ENCODE data around the gene AGFG1. TPM values are rescaled to one million over a fixed set of nuclear protein-coding genes. Genes with fewer than 3 reads are reported as not detected.

The AGFG1 gene
- total RNA-seq, 4 donors from 2014 or later, result 42.1 to 83.1 (median 53.5) TPM

DNA sequence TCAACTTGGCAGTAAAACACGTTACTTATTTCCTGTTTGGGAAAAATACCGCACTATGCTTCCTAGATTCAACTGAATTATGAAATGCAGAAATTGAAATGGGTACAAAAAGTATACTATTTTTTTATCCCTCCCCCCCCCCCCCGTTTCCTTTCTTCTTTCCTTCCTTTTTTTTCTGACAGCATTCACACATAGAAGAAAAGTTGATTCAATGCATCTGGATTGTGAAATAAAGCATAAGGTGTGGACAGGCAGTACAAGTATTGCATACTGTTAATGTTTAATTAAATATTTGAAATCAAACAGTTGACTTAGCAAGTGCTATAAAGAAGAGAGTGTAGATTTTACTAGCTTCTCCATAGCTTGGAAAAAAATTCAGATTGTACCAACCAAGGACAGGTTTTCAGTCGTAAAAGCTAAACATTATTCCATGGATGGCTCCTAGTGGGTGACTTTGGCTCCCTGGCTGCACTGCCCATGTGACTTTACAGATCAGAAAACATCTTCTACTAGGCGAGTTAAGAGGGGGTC, 21.6 kb upstream of the AGFG1 start:
- Histone ChIP-seq H3K4me3 (no peak overlapping the region), H3K4me1 (peaks cover 0 to 6% (median 0%) of the 10 kb centered on the region in 4 donors), H3K27me3 (no peaks in the 10 kb centered on the region), H3K36me3 (no peaks in the 10 kb centered on the region), H3K27ac (peak overlapping the region in 2 of 4 donors; percentile 17 to 26), H3K9me3 (no peaks in the 10 kb centered on the region)
- TF ChIP-seq, protein P1, sequence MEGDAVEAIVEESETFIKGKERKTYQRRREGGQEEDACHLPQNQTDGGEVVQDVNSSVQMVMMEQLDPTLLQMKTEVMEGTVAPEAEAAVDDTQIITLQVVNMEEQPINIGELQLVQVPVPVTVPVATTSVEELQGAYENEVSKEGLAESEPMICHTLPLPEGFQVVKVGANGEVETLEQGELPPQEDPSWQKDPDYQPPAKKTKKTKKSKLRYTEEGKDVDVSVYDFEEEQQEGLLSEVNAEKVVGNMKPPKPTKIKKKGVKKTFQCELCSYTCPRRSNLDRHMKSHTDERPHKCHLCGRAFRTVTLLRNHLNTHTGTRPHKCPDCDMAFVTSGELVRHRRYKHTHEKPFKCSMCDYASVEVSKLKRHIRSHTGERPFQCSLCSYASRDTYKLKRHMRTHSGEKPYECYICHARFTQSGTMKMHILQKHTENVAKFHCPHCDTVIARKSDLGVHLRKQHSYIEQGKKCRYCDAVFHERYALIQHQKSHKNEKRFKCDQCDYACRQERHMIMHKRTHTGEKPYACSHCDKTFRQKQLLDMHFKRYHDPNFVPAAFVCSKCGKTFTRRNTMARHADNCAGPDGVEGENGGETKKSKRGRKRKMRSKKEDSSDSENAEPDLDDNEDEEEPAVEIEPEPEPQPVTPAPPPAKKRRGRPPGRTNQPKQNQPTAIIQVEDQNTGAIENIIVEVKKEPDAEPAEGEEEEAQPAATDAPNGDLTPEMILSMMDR (IDR thresholded peaks at IDR 0.05), result no peak
- TF ChIP-seq EP300 (IDR thresholded peaks at IDR 0.05), result peak in 1 of 2 donors; percentile 32
- no peak for TF ChIP-seq POLR2A (IDR thresholded peaks at IDR 0.05)
- WGBS, 2 donors, result 48 to 57% methylated on average over 5 of the region's 5 CpGs
- no peak for DNase-seq (ENCODE audit: low spot score in 2 of 2)

DNA sequence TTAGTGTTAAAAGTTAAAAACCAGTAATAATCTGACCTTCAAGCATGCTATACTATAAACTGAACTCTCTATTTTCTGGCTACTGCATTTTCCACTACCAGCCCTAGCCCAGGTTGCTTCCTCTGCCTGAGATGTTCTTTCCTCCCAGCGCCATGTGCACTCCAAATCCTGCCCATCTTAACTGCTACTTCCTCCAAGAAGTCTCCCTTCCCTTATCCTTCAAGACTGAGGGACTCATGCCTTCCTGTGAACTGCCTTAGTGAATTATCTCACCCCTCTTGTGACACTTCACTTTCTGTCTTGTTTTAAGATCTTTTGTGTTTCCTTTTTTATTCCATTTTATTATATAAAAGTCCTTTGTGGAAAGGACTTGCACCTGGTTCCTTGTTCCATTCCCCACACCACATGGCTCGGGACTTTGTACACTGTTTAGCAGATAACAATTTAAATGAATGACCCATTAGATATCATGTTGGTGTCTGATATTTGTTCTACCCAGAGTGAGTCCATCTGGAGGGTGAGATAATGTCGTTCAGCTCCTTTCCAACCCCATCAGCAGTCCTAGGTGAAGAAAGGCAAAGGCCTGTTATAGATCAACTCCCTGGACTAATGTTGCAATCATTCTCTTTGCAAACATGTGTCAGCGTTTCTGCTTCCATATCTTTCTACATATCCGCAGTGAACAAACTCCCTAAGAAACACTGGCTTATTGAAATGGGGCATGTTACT, 20.9 kb upstream of the AGFG1 start:
- no peaks in the 10 kb centered on the region for H3K36me3 ChIP-seq
- no peaks in the 10 kb centered on the region for H3K9me3 ChIP-seq
- peak overlapping the region in 2 of 4 donors; percentile 17 to 42 for H3K27ac ChIP-seq
- 50 to 58% methylated on average over 5 of the region's 5 CpGs for WGBS, 2 donors
- H3K27me3 ChIP-seq, result no peaks in the 10 kb centered on the region
- peak in 1 of 2 donors; percentile 47 for TF ChIP-seq EP300 (IDR thresholded peaks at IDR 0.05)
- TF ChIP-seq, protein P1 (IDR thresholded peaks at IDR 0.05), result no peak
- DNase-seq (ENCODE audit: low spot score in 2 of 2), result peak in 1 of 2 donors; percentile 12
- no peak overlapping the region for H3K4me3 ChIP-seq
- peaks cover 0 to 6% (median 0%) of the 10 kb centered on the region in 4 donors for H3K4me1 ChIP-seq

DNA sequence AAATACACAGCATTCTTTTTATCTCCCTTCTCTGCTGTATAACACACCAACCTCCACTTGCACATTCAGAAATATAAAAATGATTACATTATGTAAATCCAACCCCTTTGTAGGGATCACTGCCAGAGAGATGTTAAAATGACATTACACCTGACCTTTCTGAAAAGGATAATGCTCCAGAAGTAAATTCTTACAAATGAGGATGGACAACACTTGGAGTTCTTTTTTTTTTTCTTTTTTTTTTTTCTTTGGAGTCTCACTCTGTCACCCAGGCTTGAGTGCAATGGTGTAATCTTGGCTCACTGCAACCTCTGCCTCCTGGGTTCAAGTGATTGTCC, 20.3 kb upstream of the AGFG1 start:
- Histone ChIP-seq H3K9me3 (no peaks in the 10 kb centered on the region), H3K27me3 (no peaks in the 10 kb centered on the region), H3K36me3 (no peaks in the 10 kb centered on the region), H3K4me1 (peaks cover 0 to 6% (median 0%) of the 10 kb centered on the region in 4 donors), H3K4me3 (no peak overlapping the region), H3K27ac (no peak overlapping the region)
- DNase-seq (ENCODE audit: low spot score in 2 of 2), result no peak
- TF ChIP-seq, protein P1 (IDR thresholded peaks at IDR 0.05), result no peak
- TF ChIP-seq POLR2A (IDR thresholded peaks at IDR 0.05), result no peak
- no peak for TF ChIP-seq EP300 (IDR thresholded peaks at IDR 0.05)

DNA sequence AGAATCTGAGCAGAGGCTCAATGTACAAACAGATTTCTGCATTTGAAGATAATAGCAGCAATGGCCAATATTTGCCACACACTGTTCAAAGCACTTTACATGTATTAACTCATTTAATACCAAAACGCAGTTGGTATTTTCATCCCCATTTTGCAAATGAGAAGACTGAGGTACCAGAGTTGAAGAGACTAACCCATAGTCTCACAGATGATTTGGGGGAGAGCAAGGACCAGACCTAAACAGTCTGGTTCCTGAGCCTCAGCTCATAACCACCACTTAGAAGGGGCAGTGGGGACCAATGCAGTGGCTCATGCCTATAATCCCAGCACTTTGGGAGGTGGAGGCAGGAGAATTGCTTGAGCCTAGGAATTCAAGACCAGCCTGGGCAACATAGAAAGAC, 18.1 kb upstream of the AGFG1 start:
- TF ChIP-seq EP300 (IDR thresholded peaks at IDR 0.05) (no peak), POLR2A (IDR thresholded peaks at IDR 0.05) (no peak)
- no peak for DNase-seq (ENCODE audit: low spot score in 2 of 2)
- no peaks in the 10 kb centered on the region for H3K9me3 ChIP-seq
- no peak overlapping the region for H3K4me3 ChIP-seq
- no peak overlapping the region for H3K27ac ChIP-seq
- 96% methylated on average over 1 of the region's 1 CpG for WGBS, 2 donors
- H3K4me1 ChIP-seq, result peaks cover 0 to 6% (median 0%) of the 10 kb centered on the region in 4 donors
- no peaks in the 10 kb centered on the region for H3K27me3 ChIP-seq
- H3K36me3 ChIP-seq, result no peaks in the 10 kb centered on the region

DNA sequence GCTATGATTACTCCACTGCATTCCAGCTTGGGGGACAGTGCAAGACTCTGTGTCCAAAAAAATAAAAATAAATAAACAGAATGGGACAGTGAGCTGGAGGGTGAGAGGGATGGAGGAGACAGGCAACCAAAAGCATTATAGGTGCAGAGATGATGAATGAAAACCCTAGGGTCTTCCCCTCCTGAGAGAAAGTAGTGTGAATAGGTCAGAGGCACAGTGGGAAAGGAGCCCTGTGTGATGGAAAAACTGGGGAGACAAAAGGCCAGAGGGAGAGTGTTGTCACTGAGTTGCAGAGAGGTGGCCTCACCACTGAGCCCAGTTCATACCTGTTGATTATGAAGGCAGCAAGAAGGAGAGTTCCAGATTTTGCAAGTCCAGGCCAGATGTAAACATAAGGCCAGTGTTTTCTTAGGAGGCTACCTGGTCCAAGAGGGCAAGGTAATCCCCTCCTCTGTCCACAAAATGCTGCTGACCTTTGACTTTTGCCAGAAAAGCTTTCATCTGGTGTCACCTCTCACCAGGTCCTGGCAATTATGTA, 17.6 kb upstream of the AGFG1 start:
- Histone ChIP-seq H3K27me3 (no peaks in the 10 kb centered on the region), H3K36me3 (no peaks in the 10 kb centered on the region), H3K4me3 (no peak overlapping the region), H3K9me3 (no peaks in the 10 kb centered on the region), H3K27ac (no peak overlapping the region), H3K4me1 (peaks cover 0 to 6% (median 0%) of the 10 kb centered on the region in 4 donors)
- TF ChIP-seq EP300 (IDR thresholded peaks at IDR 0.05), result no peak
- TF ChIP-seq, protein P1 (IDR thresholded peaks at IDR 0.05), result no peak
- no peak for TF ChIP-seq POLR2A (IDR thresholded peaks at IDR 0.05)
- no peak for DNase-seq (ENCODE audit: low spot score in 2 of 2)
